HG03135 (cell line): Measurements from ENCODE around the gene KIAA1549.
"Not testable (repeated sequence)": the region's sequence is repeated elsewhere in the genome, so short reads cannot be mapped to it uniquely, and the experiment has no call there.

Experiments used
- ATAC-seq: cut with Tn5 transposase; IDR thresholded peaks from one replicate; pipeline ENCODE4 v1.9.1; 2021; ENCODE audit warnings: mild to moderate bottlenecking, moderate library complexity; ENCODE audit not compliant: unreplicated experiment

KIAA1549 gene

DNA sequence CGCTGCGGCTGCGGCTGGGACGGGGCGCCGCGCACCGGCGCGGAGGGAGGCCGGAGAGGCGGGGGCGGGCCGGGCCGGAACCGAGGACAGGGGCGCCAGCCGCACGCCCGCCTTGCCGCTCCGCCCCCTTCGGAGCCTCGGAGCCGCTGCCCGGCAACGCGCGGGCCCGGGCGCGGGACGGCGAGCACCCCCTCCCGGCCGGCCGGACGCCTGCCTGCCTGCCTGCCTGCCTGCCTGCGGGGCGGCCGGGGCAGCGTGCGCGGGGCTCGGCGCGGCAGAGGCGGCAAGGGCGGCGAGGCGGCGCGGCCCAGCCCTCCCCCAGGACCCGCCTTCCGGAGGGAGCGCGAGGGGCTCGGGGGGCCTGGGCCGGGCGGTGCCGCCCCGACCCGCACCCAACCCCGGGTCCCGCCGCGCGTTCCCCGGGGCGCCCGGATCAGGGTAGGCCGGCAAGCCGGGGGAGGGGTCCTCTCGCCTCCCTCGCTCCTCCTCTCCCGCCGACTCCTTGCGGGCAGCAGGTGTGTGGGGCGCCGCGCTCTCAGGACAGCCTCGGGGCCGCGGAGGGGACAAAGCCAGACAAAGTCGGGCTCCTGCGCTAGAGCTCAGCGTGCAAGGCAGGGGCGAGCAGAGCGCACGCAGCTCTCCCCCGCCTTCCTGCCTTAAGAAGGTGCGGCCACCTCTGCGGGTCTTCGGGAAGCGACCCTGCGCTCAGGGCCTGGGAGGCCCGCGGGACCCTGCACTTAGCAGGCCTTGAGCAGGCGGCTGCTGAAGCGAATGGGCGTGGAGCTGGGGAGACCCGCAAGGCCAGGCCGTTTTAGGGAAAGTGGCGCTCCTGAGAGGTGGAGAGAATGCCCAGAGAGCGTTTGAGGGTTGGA, at the start of gene KIAA1549:
Gene KIAA1549, minus strand, starts transcription at position 58 of the 872 bp plus-strand sequence. CDS start 120 bp downstream, outside the sequence.
- ATAC-seq, result peak; percentile 87

DNA sequence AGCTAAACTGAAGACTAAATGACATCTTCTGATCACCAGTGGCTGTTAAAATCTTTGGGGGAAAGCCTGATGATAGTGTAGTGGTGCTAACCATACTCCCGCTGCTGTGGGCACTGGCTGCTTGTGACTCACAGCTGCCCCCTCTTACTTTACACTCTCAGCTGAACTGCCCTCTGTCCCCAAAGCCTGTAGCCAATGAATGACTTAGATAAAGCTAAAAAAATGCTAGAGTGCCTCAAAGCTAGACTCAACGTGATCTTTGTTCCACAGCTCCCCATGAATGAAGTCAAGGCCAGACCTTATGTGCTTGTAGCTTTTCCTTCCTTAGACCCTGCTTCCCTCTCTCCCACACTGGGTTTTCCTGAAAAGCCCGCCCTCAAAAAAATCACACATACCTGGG, 48.2 kb upstream of the KIAA1549 start:
- ATAC-seq, result no peak

GRCh38 chr7:139026551-139026950, 45.4 kb upstream of the KIAA1549 start:
- no peak for ATAC-seq

DNA sequence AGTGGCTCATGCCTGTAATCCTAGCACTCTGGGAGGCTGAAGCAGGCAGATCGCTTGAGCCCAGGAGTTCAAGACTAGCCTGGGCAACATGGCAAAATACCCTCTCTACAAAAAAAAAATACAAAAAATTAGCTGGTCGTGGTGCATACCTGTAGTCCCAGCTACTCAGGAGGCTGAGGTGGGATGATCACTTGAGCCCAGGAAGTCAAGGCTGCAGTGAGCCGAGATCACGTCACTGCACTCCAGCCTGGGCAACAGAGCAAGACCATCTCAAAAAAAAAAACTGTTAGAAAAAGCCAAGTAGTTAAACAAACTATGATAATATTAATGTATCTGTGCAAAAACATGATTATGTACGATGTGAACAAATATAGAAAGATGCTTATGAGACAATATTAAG, 44.7 kb upstream of the KIAA1549 start:
- not testable (repeated sequence) for ATAC-seq

GRCh38 chr7:139023076-139023475, 41.9 kb upstream of the KIAA1549 start:
- no peak for ATAC-seq

DNA sequence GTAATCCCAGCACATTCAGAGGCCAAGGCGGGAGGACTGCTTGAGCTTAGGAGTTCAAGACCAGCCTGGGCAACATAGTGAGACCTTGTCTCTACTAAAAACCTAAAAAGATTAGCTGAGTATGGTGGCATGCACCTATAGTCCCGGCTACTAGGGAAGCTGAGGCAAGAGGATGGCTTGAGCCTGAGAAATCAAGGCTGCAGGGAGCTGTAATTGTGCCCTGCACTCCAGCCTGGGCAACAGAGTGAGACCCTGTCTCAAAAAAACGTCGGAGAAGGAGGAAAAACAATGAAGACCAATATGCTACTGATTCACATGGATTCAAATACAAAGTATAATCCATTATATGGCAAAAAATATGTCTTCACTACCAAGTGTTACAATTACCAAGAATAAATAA, 41.1 kb upstream of the KIAA1549 start:
- no peak for ATAC-seq

DNA sequence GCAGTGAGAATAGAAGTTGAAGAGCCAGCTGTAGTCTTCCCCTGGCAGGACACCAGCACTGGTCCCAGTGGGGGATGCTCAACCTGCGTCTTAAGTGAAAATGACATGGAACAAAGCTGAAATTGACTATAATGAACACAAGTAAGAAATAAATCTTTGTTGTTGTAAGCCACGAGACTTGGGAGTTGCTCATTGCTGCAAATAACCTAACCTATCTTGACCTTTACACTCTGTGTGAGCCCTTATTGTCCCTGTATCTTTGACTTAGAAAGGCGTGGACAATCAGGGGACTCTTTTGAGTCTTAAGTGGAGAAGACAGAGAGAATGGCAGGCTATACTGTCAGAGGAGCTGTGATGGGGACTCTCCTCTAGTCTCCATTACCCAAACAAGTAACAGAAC, 37.7 kb upstream of the KIAA1549 start:
- no peak for ATAC-seq

DNA sequence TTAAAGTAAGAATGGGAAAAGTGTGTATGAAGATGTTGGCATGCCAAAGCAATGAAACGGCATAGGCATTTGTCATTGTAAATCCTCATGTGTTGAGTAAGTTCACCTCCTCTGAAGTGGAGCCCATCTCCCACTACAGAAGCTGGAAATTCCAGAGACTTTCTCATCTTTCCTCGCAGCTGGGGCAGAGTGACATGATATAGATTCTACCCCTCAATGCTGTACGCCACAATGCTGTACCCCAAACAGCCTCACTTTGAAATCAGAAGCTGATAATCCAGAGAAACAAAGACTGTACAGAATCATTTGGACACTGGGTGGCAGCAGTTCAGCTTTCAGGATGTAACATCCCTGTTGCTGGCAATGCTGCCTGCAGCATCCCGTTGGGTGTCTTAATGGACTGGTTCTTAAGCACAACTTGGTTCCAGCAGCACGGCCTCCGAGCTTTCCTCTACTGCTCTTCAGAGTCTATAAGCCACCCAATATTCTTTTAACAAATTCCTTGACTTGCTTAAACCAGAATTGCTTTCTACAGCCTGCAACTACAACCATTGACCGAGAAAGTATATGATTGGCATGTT, 35.8 kb upstream of the KIAA1549 start:
- peak; percentile 73 for ATAC-seq

GRCh38 chr7:139011373-139011772, 30.2 kb upstream of the KIAA1549 start:
- ATAC-seq, result no peak

DNA sequence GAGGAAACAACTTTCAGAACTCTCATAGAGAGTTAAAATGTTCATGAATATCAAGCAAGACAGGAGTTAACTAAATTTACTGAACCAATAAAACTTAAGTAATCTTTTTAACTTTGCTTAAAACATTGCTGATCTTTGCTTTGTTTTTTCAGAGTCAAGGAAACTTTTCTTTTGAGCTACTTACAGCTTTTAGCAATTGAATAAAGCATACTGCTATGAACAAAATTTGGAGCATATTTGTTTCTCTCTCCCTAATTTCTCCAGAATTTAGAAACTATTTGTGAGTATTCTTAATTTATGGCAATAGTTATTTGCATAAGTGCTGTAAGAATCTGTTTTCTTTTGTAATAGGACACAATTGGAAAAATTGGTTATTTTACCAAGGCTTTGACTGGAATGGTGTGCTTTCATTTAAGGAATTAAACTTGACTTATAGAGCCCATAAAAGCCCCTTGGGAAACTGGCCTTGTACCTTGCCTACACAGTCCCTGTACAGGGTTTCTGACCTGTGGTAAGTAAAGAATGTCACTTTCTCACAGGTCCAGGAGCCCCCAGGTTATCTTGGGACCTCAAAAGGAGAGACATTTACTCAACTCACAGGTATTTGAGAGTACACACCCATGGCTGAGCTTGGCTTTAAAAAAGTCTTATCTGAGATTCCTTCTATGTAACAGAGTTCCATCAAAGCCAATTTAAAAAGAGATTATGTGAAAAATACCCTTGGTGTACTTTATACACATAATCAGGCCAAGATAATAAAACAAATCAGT, 23.3 kb upstream of the KIAA1549 start:
- ATAC-seq, result no peak

GRCh38 chr7:138999414-138999813, 18.2 kb upstream of the KIAA1549 start:
- no peak for ATAC-seq

- ATAC-seq, result no peak
Measured at GRCh38 chr7:138992052-138992531, 10.9 kb upstream of the KIAA1549 start.

DNA sequence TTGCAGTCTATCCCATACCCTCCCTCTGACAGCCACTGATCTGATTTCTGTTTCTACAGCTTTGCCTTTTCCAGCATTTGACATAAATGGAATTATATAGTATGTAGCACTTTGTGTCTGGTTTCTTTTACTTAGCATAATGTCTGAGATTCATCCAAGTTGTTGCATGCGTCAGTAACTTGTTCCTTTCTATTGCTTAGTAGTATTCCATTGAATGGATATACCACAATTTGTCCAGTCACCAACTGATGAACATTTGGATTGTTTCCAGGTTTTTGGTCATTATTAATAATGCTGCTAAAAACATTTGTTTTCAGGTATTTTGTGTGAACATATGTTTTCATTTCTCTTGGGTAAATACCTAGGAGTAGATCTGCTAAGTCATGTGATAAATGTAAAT, 6.5 kb upstream of the KIAA1549 start:
- ATAC-seq, result no peak

DNA sequence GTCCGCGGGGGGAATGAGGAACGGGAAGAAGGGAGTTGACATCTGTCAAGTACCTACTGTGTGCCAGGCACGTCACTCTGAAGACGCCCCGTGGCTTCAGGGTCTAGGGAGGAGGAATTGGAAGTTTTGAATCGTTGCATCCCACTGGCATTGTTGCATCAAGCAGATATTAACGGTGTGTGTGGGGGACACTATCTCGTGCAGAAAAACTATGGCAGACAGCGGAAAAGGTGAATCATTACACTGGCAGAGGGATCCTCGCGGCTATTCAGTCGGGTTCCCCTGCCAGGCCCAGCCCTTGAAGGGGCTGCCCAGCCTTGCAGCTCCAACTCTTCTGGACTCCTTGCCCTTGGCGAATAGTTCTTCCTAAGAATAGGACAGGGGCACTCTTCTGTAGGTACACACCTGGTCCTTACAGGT, 1.0 kb upstream of the KIAA1549 start:
- no peak for ATAC-seq

GRCh38 chr7:138980563-138981291, 462 bp downstream of the KIAA1549 start:
- peak; percentile 34 for ATAC-seq

GRCh38 chr7:138979988-138980562, 1.1 kb downstream of the KIAA1549 start:
- no peak for ATAC-seq

DNA sequence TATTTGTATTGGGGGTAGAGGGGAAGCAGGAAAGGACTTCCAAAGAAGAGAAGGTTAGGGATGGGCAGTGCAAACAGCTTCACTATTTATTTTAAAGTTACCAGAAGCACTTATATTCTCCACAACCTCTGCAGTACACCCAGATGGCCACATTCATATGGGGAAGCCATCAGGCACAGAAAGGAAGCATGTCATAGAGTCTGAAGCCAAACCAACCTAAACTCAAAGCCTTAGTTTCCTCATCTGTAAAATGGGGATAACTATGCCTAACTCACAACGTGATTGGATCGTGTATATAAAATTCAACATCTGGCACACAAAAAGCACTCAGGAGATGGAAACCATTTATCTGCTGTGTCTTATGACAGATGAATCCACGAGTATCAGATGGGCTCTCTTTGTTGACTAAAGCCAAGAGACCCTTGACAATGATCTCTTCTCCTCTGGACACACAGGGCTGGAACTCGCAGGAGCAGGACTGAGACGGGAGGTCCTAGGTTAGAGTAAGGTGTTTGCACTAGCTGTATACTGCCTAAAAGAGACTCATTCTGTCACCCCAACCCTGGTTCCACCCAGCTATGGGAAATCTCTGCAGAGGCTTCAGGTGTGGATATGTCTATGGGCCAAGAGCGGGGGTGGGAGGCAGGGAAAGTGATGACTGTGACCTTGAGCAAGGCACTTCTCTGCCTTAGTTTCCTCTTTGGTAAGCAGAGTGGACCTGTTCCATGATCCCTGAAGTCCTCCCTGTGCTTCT, 1.8 kb downstream of the KIAA1549 start:
- no peak for ATAC-seq

DNA sequence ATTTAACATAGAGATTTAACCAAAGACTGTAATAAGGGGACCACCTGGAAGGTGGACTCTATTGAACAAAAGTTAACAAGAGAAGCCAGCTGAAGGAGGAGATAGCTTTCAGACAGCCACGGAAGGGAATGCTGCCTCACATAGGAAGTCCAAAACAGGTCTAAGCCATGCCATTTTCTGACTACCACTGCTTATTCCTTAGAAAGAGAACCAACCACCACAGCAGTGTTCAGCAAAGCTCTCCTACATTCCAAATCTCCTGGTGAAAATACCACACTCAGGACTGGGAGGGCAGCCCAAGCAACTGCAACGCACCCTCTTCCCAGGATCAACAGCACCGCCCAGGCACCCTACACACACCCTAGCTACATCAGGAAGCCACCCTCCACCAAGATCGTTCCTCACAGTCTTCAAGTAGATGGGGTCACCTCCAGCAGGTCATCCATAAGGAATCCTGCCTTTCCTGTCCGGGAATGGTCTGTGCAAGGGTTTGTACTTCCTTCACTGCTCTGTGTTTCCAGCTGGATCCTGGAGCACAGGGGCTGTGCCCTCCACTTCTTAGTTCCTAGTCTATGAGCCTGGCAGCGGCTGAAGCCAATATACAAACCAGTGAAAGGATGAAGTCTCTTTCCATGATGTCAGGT, 2.5 kb downstream of the KIAA1549 start:
- ATAC-seq, result no peak

- ATAC-seq, result not testable (repeated sequence)
Measured at GRCh38 chr7:138976161-138976560, 5.0 kb downstream of the KIAA1549 start.
